ENCODE measurements around the gene STEAP3. TPM values are rescaled to one million over a fixed set of nuclear protein-coding genes. Genes with fewer than 3 reads are reported as not detected.

The STEAP3 gene
- total RNA-seq, 2 donors from 2014 or later: 17.9 to 31.4 TPM

DNA sequence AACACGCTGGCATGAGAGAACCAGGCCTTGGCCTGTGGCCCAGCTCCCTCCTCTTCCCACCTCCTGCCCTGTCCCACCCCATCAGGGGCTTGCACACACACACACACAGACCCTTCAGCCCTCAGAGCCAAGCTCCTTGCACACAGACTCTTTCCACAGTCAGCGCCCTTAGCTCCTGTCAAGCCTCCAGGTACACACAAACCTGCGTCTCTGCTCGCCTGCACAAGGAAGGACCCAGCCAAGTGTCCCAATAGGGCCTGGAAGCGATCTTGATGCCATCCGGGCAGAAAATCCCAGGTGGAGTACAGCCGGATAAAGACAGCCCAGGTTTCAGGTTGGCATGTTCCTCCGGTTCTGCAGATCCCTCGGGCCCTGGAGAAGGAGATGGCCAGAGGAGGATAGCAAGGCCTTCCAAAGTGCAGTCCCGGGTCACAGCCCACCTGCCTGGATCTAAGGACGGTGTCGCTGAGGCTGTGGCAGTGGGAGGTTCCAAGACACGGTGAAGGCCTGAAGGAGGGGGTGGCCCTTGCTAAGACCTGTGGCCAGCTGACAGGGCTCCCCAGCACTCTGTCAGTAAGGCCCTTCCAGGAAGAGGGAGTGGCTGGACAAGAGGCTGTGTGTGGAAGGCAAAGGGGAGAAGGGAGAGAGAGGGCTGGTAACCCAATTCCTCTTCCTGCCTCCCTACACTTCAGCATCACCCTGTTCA is 18.5 kb upstream of the STEAP3 start:
- Histone ChIP-seq H3K27ac (no peak overlapping the region), H3K9me3 (no peaks in the 10 kb centered on the region), H3K27me3 (replicated peaks; ENCODE audit: insufficient read depth) (no peaks in the 10 kb centered on the region), H3K36me3 (no peaks in the 10 kb centered on the region), H3K4me3 (no peak overlapping the region), H3K4me1 (ENCODE audit: control insufficient read depth in 1 of 2, low read depth in 2 of 2) (no peaks in the 10 kb centered on the region)
- no peak for TF ChIP-seq CTCF (IDR thresholded peaks at IDR 0.05)
- DNase-seq (ENCODE audit: low spot score) (no peak), ATAC-seq (ENCODE audit: insufficient number of reproducible peaks, low FRiP score, low read depth) (no peak)

DNA sequence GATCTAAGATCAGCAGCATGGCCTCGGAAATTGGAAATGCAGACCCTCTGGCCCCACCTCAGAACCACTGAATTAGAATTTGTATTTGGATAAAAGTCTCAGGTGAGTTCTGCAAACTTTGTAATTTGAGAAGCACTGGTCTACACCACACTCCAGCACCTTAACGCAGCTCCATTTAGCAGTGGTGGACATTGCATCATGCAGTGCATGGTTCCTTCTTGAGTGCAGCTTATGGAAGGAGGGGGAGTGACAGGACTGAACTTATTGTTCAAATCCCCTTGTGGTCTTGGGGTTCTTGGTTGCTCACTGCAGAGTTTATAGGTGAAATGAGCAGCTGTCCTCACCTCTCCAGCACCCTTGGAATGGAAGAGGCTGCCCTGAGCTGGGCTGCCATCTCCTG is 17.4 kb upstream of the STEAP3 start:
- no peaks in the 10 kb centered on the region for H3K27me3 ChIP-seq (replicated peaks; ENCODE audit: insufficient read depth)
- ATAC-seq (ENCODE audit: insufficient number of reproducible peaks, low FRiP score, low read depth) (no peak), DNase-seq (ENCODE audit: low spot score) (no peak)
- H3K27ac ChIP-seq: no peak overlapping the region
- H3K4me3 ChIP-seq: no peak overlapping the region
- no peaks in the 10 kb centered on the region for H3K9me3 ChIP-seq
- no peaks in the 10 kb centered on the region for H3K36me3 ChIP-seq
- H3K4me1 ChIP-seq (ENCODE audit: control insufficient read depth in 1 of 2, low read depth in 2 of 2): no peaks in the 10 kb centered on the region
- TF ChIP-seq CTCF (IDR thresholded peaks at IDR 0.05): no peak

- DNase-seq (ENCODE audit: low spot score): no peak
- H3K27ac ChIP-seq: no peak overlapping the region
- H3K4me1 ChIP-seq (ENCODE audit: control insufficient read depth in 1 of 2, low read depth in 2 of 2): no peaks in the 10 kb centered on the region
- H3K36me3 ChIP-seq: no peaks in the 10 kb centered on the region
- ATAC-seq (ENCODE audit: insufficient number of reproducible peaks, low FRiP score, low read depth): no peak
- no peak for TF ChIP-seq CTCF (IDR thresholded peaks at IDR 0.05)
- no peaks in the 10 kb centered on the region for H3K9me3 ChIP-seq
- no peaks in the 10 kb centered on the region for H3K27me3 ChIP-seq (replicated peaks; ENCODE audit: insufficient read depth)
- H3K4me3 ChIP-seq: no peak overlapping the region
These were observed 16.2 kb upstream of the STEAP3 start for GRCh38 chr2:119207447-119207846.

DNA sequence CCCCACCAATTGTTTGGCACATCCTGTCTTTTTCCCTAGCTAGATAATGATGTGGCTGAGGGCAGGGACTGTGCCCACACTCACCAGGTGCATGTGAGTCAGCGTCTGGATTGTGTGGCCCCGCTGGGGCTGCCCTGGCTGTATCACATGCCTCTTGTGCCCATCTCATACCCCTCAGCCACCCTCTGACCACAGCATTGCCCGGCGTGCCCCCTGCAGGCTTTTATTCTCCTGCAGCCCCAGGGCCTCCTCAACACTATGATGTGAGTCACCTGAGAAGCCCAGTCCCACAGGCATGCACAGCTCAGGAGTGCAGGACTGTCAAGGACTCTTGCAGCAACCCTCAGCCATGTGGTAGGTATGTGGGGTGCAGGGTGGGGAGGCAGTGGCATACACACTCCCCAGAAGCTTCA is 14.8 kb upstream of the STEAP3 start:
- DNase-seq (ENCODE audit: low spot score) (no peak), ATAC-seq (ENCODE audit: insufficient number of reproducible peaks, low FRiP score, low read depth) (no peak)
- no peak overlapping the region for H3K27ac ChIP-seq
- H3K27me3 ChIP-seq (replicated peaks; ENCODE audit: insufficient read depth): no peaks in the 10 kb centered on the region
- H3K4me3 ChIP-seq: no peak overlapping the region
- no peaks in the 10 kb centered on the region for H3K4me1 ChIP-seq (ENCODE audit: control insufficient read depth in 1 of 2, low read depth in 2 of 2)
- no peaks in the 10 kb centered on the region for H3K9me3 ChIP-seq
- no peak for TF ChIP-seq CTCF (IDR thresholded peaks at IDR 0.05)
- no peaks in the 10 kb centered on the region for H3K36me3 ChIP-seq

- no peak overlapping the region for H3K27ac ChIP-seq
- DNase-seq (ENCODE audit: low spot score): no peak
These were observed 11.4 kb upstream of the STEAP3 start for GRCh38 chr2:119212139-119212800.

More at GRCh38 chr2:119212139-119212800, 11.4 kb upstream of the STEAP3 start:
- no peak for TF ChIP-seq CTCF (IDR thresholded peaks at IDR 0.05)
- H3K4me3 ChIP-seq: no peak overlapping the region
- no peaks in the 10 kb centered on the region for H3K9me3 ChIP-seq
- no peak for ATAC-seq (ENCODE audit: insufficient number of reproducible peaks, low FRiP score, low read depth)
- H3K36me3 ChIP-seq: no peaks in the 10 kb centered on the region
- H3K27me3 ChIP-seq (replicated peaks; ENCODE audit: insufficient read depth): no peaks in the 10 kb centered on the region
- H3K4me1 ChIP-seq (ENCODE audit: control insufficient read depth in 1 of 2, low read depth in 2 of 2): no peaks in the 10 kb centered on the region

All from thoracic aorta (tissue), 2 donors.